ENCODE data around the gene TTC17. TPM values are rescaled to one million over a fixed set of nuclear protein-coding genes. Genes with fewer than 3 reads are reported as not detected.

The TTC17 gene
- total and polyA plus RNA-seq, 9 of the 15 experiments (the other 6 are each of a cell fraction or from before 2014, with no cell fraction given): 19.7 to 99.1 (median 53.3) TPM

DNA sequence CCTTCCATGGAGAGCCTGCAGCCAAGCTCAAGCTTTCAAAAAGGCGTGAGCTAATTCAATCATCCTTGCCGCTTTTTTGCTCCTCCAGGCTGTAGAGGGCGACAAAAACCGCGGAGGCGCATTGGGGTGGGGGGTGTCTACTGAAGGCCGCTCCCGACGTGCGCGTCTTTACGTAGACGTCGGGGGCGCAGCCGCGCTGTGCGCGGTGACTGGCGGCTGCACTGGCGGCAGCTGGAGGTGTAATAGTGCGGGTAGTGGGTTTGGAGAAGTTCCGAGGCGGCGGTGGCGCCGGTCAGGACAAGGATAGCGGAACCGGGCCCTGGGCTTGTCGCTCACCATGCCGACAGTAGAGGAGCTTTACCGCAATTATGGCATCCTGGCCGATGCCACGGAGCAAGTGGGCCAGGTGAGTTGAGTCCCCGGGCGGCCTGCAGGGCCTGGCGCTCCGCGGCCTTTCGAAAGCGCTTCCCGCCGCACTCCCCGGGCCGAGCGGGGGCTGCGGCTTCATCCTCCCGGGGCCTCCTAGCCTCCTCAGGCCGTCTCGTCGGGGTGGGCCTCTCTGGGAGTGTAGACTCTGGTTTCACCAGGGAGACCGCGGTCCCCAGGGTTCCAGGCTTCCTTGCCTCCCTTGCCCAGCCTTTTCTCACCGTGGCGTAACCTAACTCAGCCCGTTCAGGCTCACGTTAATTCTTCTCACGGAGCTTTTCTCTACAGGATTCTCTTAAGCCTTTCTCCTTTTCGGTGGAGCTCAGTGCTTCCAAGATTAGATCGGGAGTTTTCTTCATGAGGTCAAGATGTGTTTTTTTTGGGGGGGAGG, 46.7 kb upstream of the TTC17 start, which contains the start of gene API5 (continued):
- TF ChIP-seq, protein P1, sequence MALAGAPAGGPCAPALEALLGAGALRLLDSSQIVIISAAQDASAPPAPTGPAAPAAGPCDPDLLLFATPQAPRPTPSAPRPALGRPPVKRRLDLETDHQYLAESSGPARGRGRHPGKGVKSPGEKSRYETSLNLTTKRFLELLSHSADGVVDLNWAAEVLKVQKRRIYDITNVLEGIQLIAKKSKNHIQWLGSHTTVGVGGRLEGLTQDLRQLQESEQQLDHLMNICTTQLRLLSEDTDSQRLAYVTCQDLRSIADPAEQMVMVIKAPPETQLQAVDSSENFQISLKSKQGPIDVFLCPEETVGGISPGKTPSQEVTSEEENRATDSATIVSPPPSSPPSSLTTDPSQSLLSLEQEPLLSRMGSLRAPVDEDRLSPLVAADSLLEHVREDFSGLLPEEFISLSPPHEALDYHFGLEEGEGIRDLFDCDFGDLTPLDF (CRISPR knock-in tag; IDR thresholded peaks at IDR 0.05): no peak
- no peak for TF ChIP-seq RUNX1 (IDR thresholded peaks at IDR 0.05; ENCODE audit: low read depth)
- TF ChIP-seq TAF1 (IDR thresholded peaks at IDR 0.05; ENCODE audit: control insufficient read depth, extremely low read depth, insufficient read depth, low read length, severe bottlenecking): peak; percentile 94
- peak in 1 of 2 experiments; percentile 78; a peak in 1 of 3 replicates for TF ChIP-seq CBX3 (IDR thresholded peaks at IDR 0.05; ENCODE audit: borderline replicate concordance in 1 of 2, low read length in 2 of 2)
- peak; percentile 67 for TF ChIP-seq KAT2B (IDR thresholded peaks at IDR 0.05; ENCODE audit: low read depth, low read length)
- TF ChIP-seq, protein P2, sequence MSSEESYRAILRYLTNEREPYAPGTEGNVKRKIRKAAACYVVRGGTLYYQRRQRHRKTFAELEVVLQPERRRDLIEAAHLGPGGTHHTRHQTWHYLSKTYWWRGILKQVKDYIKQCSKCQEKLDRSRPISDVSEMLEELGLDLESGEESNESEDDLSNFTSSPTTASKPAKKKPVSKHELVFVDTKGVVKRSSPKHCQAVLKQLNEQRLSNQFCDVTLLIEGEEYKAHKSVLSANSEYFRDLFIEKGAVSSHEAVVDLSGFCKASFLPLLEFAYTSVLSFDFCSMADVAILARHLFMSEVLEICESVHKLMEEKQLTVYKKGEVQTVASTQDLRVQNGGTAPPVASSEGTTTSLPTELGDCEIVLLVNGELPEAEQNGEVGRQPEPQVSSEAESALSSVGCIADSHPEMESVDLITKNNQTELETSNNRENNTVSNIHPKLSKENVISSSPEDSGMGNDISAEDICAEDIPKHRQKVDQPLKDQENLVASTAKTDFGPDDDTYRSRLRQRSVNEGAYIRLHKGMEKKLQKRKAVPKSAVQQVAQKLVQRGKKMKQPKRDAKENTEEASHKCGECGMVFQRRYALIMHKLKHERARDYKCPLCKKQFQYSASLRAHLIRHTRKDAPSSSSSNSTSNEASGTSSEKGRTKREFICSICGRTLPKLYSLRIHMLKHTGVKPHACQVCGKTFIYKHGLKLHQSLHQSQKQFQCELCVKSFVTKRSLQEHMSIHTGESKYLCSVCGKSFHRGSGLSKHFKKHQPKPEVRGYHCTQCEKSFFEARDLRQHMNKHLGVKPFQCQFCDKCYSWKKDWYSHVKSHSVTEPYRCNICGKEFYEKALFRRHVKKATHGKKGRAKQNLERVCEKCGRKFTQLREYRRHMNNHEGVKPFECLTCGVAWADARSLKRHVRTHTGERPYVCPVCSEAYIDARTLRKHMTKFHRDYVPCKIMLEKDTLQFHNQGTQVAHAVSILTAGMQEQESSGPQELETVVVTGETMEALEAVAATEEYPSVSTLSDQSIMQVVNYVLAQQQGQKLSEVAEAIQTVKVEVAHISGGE (CRISPR knock-in tag; IDR thresholded peaks at IDR 0.05): no peak
- TF ChIP-seq, protein P3, sequence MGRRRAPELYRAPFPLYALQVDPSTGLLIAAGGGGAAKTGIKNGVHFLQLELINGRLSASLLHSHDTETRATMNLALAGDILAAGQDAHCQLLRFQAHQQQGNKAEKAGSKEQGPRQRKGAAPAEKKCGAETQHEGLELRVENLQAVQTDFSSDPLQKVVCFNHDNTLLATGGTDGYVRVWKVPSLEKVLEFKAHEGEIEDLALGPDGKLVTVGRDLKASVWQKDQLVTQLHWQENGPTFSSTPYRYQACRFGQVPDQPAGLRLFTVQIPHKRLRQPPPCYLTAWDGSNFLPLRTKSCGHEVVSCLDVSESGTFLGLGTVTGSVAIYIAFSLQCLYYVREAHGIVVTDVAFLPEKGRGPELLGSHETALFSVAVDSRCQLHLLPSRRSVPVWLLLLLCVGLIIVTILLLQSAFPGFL (CRISPR knock-in tag; IDR thresholded peaks at IDR 0.05): no peak
- TF ChIP-seq TAF7 (tag; IDR thresholded peaks at IDR 0.05): peak; percentile 93
- TF ChIP-seq, protein P4, sequence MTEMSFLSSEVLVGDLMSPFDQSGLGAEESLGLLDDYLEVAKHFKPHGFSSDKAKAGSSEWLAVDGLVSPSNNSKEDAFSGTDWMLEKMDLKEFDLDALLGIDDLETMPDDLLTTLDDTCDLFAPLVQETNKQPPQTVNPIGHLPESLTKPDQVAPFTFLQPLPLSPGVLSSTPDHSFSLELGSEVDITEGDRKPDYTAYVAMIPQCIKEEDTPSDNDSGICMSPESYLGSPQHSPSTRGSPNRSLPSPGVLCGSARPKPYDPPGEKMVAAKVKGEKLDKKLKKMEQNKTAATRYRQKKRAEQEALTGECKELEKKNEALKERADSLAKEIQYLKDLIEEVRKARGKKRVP (CRISPR knock-in tag; IDR thresholded peaks at IDR 0.05): peak; percentile 5; the same call in 1 of the 2 replicates
- no peak for TF ChIP-seq MCM2 (IDR thresholded peaks at IDR 0.05; ENCODE audit: low read depth)

All from K562 (cell line).